DOHH2 (cell line): ENCODE measurements around the gene DCST2.
A peak's percentile ranks its signal among the peaks of the same experiment; 100 is the strongest.

Source experiments
- H3F3A ChIP-seq: fragments of 200-600 bp; sonication (generic), shearing (Covaris generic); 2 replicates; pipeline ENCODE4 v1.6.0; 2016; ENCODE audit warnings: antibody characterized with exemption, mild to moderate bottlenecking; ENCODE audit not compliant: control insufficient read depth, insufficient read depth
- H3K27ac ChIP-seq: fragments of 200-600 bp; sonication (generic); 2 replicates; pipeline ENCODE4 v1.5.1; 2014; ENCODE audit warnings: low read depth, mild to moderate bottlenecking, low read length, moderate library complexity
- H3K27me3 ChIP-seq: fragments of 200-600 bp; sonication (generic); 2 replicates; pipeline ENCODE4 v1.6.1; 2014; ENCODE audit warnings: mild to moderate bottlenecking, low read length, mixed read lengths; ENCODE audit not compliant: control insufficient read depth
- H3K36me3 ChIP-seq: fragments of 200-600 bp; sonication (generic); 2 replicates; pipeline ENCODE4 v1.6.1; 2014; ENCODE audit warnings: mild to moderate bottlenecking, low read length, moderate library complexity, mixed read lengths; ENCODE audit not compliant: control insufficient read depth
- H3K4me1 ChIP-seq: fragments of 200-600 bp; sonication (generic); 2 replicates; pipeline ENCODE4 v1.6.1; 2014; ENCODE audit warnings: mild to moderate bottlenecking, low read length, mixed read lengths; ENCODE audit not compliant: control insufficient read depth
- H3K4me2 ChIP-seq: fragments of 200-600 bp; sonication (generic); 2 replicates; pipeline ENCODE4 v1.6.0; 2014; ENCODE audit warnings: mild to moderate bottlenecking, low read length, moderate library complexity
- H3K4me3 ChIP-seq: fragments of 200-600 bp; sonication (generic); 2 replicates; pipeline ENCODE4 v1.5.1; 2014; ENCODE audit warnings: mild to moderate bottlenecking, low read length, mixed read lengths
- H3K79me2 ChIP-seq: fragments of 200-600 bp; sonication (generic); 2 replicates; pipeline ENCODE4 v1.6.1; 2014; ENCODE audit warnings: mild to moderate bottlenecking, low read length, mixed read lengths; ENCODE audit not compliant: control insufficient read depth
- H3K9me2 ChIP-seq: fragments of 200-600 bp; sonication (generic); replicated peaks from 2 replicates; pipeline ENCODE4 v1.6.1; 2014; ENCODE audit warnings: mild to moderate bottlenecking, low read length, mixed read lengths; ENCODE audit not compliant: control insufficient read depth
- H3K9me3 ChIP-seq: fragments of 200-600 bp; sonication (generic); 2 replicates; pipeline ENCODE4 v1.6.1; 2014; ENCODE audit warnings: antibody characterized with exemption, low read length, mixed read lengths; ENCODE audit not compliant: control insufficient read depth, insufficient read depth
- H4K20me1 ChIP-seq: fragments of 200-600 bp; sonication (generic); 2 replicates; pipeline ENCODE4 v1.6.0; 2014; ENCODE audit warnings: low read depth, mild to moderate bottlenecking, antibody characterized with exemption, low read length, moderate library complexity; ENCODE audit not compliant: control insufficient read depth, insufficient read depth
- EZH2phosphoT487 ChIP-seq: fragments of 200-600 bp; sonication (generic); IDR thresholded peaks from 2 replicates; pipeline ENCODE4 v1.6.1; 2017; ENCODE audit warnings: borderline replicate concordance, mild to moderate bottlenecking, antibody characterized with exemption, low read length, moderate library complexity, mixed read lengths
- TF ChIP-seq, protein P1 (sequence below): fragments of 200-600 bp; sonication (generic); IDR thresholded peaks from one replicate; pipeline ENCODE4 v1.5.1; 2014; ENCODE audit warnings: antibody characterized with exemption, mild to moderate bottlenecking, low read depth, low read length; ENCODE audit not compliant: poor library complexity, severe bottlenecking

DCST2 gene

GRCh38 chr1:155017946-155018316, 15.7 kb downstream of the DCST2 start:
- H4K20me1 ChIP-seq, result no peaks in the 10 kb centered on the region

DNA sequence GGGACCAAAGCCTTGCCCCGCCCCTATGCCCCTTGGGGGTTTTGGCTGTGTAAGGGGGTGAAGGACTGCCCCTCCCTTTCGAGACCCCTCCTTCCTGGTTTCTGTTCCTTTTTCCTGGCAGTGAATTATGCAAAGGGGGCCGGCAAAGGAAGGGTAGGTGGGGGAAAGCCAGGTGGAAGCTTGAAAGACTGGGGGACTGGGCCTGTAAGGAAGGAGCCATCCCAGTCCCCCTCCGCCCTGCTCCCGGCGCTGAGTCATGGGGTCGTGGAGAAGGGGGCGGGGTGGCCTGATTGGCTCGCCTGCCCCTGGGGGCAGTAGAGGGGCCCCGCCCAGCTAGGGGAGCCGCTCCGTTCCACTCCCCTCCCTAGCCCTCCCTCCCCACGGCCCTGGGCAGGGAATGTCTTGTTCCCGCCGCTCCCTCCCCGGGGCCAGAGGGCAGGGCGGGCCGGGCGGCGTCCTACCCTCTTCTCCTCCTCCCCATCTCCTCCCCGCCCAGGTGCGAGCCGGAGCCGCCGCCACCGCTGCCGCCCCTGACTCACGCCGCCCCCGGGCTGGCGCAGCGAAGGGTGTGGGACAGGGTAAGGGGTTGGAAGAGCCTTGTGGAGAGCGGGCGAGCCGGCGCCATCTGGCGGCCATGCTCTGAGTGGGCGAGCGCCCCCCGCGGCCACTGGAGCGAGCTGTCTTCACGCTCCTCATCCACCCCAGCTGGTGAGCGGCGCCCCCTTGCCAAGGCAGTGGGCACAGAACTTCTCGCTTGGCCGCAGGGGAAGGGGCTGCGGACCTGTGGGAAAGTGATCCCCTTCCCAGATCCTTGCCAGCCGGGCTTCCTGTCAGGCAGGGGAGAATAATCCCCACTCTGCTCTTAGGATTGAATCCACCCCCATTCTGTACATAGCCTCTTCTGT, 16.3 kb downstream of the DCST2 start:
- Histone ChIP-seq H3K9me2 (no peaks in the 10 kb centered on the region), H3K79me2 (no peaks in the 10 kb centered on the region), H3K36me3 (peaks cover 24% of the 10 kb centered on the region), H3K4me1 (peaks cover 66% of the 10 kb centered on the region), H3K4me3 (peak overlapping the region; percentile 65), H3K27ac (peak overlapping the region; percentile 66), H4K20me1 (no peaks in the 10 kb centered on the region), H3F3A (peaks cover 25% of the 10 kb centered on the region), H3K9me3 (no peaks in the 10 kb centered on the region), H3K4me2 (peak overlapping the region; percentile 90), H3K27me3 (no peaks in the 10 kb centered on the region)
- TF ChIP-seq, protein P1, sequence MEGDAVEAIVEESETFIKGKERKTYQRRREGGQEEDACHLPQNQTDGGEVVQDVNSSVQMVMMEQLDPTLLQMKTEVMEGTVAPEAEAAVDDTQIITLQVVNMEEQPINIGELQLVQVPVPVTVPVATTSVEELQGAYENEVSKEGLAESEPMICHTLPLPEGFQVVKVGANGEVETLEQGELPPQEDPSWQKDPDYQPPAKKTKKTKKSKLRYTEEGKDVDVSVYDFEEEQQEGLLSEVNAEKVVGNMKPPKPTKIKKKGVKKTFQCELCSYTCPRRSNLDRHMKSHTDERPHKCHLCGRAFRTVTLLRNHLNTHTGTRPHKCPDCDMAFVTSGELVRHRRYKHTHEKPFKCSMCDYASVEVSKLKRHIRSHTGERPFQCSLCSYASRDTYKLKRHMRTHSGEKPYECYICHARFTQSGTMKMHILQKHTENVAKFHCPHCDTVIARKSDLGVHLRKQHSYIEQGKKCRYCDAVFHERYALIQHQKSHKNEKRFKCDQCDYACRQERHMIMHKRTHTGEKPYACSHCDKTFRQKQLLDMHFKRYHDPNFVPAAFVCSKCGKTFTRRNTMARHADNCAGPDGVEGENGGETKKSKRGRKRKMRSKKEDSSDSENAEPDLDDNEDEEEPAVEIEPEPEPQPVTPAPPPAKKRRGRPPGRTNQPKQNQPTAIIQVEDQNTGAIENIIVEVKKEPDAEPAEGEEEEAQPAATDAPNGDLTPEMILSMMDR, result peak; percentile 100
- no peak for TF ChIP-seq EZH2phosphoT487

More at GRCh38 chr1:155017946-155018316, 15.7 kb downstream of the DCST2 start:
- Histone ChIP-seq H3K27ac (peak overlapping the region; percentile 66), H3K36me3 (peaks cover 24% of the 10 kb centered on the region), H3K4me2 (peak overlapping the region; percentile 90), H3K4me1 (peaks cover 59% of the 10 kb centered on the region), H3K9me3 (no peaks in the 10 kb centered on the region), H3K4me3 (peak overlapping the region; percentile 65), H3K9me2 (no peaks in the 10 kb centered on the region), H3K79me2 (no peaks in the 10 kb centered on the region), H3F3A (peaks cover 18% of the 10 kb centered on the region), H3K27me3 (0 out of 2 replicates have a peak, but pooled peaks cover 2% of the 10 kb centered on the region)
- TF ChIP-seq EZH2phosphoT487, result no peak
- TF ChIP-seq, protein P1, result no peak

GRCh38 chr1:155016231-155016831, 17.2 kb downstream of the DCST2 start:
- peak overlapping the region; percentile 66 for H3K27ac ChIP-seq
- H4K20me1 ChIP-seq, result no peaks in the 10 kb centered on the region
- no peaks in the 10 kb centered on the region for H3K9me3 ChIP-seq
- peak overlapping the region; percentile 14 for H3K4me3 ChIP-seq
- H3K9me2 ChIP-seq, result no peaks in the 10 kb centered on the region
- H3K79me2 ChIP-seq, result no peaks in the 10 kb centered on the region
- H3K27me3 ChIP-seq, result no peaks in the 10 kb centered on the region
- TF ChIP-seq EZH2phosphoT487, result no peak
- TF ChIP-seq, protein P1, result no peak
- H3K36me3 ChIP-seq, result peaks cover 24% of the 10 kb centered on the region
- peaks cover 25% of the 10 kb centered on the region for H3F3A ChIP-seq
- peaks cover 71% of the 10 kb centered on the region for H3K4me1 ChIP-seq
- peak overlapping the region; percentile 90 for H3K4me2 ChIP-seq
